GM12864 (cell line): ENCODE measurements around the gene ST6GALNAC1.

Experiments used
- DNase-seq: peaks from one replicate; pipeline ENCODE4 v3.0.0-alpha.2; 2011; ENCODE audit warnings: low read depth
- H3K4me3 ChIP-seq: 2 replicates; pipeline ENCODE4 v1.5.1; 2011; ENCODE audit warnings: mild to moderate bottlenecking, low read depth, low read length, control low read depth
- TF ChIP-seq, protein P1 (sequence below): IDR thresholded peaks from 2 replicates; pipeline ENCODE4 v1.5.1; 2011; ENCODE audit warnings: low read depth, mild to moderate bottlenecking, moderate library complexity, low read length, control low read depth, inconsistent platforms; ENCODE audit errors: missing control alignments

ST6GALNAC1 gene, protein sequence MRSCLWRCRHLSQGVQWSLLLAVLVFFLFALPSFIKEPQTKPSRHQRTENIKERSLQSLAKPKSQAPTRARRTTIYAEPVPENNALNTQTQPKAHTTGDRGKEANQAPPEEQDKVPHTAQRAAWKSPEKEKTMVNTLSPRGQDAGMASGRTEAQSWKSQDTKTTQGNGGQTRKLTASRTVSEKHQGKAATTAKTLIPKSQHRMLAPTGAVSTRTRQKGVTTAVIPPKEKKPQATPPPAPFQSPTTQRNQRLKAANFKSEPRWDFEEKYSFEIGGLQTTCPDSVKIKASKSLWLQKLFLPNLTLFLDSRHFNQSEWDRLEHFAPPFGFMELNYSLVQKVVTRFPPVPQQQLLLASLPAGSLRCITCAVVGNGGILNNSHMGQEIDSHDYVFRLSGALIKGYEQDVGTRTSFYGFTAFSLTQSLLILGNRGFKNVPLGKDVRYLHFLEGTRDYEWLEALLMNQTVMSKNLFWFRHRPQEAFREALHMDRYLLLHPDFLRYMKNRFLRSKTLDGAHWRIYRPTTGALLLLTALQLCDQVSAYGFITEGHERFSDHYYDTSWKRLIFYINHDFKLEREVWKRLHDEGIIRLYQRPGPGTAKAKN

DNA sequence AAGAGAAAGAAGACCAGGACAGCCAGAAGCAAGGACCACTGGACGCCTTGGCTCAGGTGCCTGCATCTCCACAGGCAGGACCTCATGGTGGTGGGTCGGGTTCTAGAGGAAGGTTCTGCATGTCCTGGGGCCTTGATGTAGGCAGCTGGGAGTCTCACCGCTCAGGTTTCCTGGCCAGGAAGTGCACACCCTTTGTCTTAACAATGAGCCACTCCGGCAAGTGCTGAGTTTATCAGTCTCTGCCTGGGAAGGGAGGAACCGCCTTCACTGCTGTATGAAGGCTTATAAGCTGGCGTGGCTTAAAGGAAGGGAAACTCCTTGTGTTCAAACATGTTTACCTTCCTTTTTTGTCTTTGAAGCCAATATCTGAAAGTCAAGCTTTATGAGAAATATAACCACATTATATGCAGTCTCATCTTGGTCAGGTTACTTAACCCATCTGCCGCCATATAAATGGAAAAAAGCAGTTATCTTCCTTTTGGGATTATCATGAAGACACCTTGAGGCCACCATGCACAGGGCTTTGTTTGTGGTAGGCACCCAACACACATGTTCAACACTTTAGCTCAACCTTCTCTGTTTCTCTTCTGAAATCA, at the start of gene ST6GALNAC1:
Gene ST6GALNAC1 (minus strand): TSS at position 205 of the 596 bp plus-strand sequence. CDS start 119 bp downstream, at position 86.
- H3K4me3 ChIP-seq = no peak within 1 kb of the TSS
- no peak for DNase-seq

DNA sequence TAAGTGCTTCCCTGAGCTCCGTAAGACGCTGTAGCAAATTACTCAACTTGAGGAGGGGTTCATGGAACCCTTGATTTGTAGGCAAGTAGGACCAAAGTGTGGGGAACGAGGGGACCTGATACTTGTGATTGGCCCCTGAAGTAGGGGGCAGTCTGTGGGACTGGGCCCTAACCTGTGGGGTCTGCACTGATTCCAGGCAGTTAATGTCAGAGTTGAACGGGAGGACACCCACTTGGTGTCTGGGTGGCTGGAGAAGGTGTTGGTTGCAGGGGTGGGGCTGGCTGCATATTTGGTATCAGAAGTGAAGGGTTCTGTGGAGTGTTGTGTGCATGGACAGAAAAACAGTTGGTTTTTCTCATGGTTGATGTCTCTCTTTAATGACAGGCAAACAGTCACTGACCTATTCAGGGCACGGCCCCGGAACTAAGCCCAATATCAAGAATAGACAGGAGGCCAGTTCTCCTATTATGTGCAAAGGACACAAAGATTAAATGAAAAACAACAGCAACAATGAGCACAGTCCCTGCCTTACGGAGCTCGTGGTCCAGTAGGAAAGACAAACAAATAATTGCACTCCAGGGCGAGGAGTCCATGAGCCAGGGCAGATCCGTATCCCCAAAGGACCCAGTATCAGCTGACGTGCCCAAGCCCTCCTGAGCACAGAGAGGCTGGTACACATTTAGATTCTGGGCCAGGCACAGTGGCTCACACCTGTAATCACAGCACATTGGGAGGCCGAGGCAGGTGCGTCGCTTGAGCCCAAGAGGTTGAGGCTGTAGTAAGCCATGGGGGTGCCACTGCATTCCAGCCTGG, 48.0 kb upstream of the ST6GALNAC1 start:
- TF ChIP-seq, protein P1, sequence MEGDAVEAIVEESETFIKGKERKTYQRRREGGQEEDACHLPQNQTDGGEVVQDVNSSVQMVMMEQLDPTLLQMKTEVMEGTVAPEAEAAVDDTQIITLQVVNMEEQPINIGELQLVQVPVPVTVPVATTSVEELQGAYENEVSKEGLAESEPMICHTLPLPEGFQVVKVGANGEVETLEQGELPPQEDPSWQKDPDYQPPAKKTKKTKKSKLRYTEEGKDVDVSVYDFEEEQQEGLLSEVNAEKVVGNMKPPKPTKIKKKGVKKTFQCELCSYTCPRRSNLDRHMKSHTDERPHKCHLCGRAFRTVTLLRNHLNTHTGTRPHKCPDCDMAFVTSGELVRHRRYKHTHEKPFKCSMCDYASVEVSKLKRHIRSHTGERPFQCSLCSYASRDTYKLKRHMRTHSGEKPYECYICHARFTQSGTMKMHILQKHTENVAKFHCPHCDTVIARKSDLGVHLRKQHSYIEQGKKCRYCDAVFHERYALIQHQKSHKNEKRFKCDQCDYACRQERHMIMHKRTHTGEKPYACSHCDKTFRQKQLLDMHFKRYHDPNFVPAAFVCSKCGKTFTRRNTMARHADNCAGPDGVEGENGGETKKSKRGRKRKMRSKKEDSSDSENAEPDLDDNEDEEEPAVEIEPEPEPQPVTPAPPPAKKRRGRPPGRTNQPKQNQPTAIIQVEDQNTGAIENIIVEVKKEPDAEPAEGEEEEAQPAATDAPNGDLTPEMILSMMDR = no peak
- no peak overlapping the region for H3K4me3 ChIP-seq
- no peak for DNase-seq

More for the DNA sequence above, at the start of gene ST6GALNAC1:
- TF ChIP-seq, protein P1 = no peak

DNA sequence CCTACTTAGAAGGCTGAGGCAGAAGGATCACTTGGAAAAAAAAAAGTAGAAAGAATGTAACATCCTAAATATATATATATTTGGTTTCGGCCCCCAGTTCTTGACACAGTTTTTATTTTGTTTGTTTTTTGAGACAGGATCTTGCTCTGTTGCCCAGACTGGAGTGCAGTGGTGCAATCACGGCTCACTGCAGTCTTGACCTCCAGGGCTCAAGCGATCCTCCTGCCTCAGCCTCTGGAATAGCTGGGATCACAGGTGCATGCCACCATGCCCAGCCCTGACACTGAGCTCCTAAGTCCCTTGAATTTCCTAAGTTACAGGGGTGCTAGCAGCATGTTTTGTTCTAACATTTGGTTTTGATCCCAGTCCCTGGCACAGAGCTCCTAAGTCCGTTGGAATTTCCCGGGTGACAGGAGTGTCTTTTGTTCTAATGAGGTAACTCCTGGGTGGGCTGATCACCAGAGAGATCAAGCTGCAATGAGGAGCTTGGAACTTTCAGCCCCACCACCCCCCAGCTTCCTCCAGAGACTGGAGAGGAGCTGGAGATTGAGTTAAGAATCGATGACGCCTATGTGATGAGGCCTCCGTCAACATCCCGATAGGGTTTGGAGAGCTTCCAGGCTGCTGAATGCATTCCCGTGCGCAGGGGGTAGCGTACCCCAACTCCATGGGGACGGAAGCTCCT, 47.2 kb upstream of the ST6GALNAC1 start:
- TF ChIP-seq, protein P1 = no peak
- H3K4me3 ChIP-seq = no peak overlapping the region
- DNase-seq = no peak

DNA sequence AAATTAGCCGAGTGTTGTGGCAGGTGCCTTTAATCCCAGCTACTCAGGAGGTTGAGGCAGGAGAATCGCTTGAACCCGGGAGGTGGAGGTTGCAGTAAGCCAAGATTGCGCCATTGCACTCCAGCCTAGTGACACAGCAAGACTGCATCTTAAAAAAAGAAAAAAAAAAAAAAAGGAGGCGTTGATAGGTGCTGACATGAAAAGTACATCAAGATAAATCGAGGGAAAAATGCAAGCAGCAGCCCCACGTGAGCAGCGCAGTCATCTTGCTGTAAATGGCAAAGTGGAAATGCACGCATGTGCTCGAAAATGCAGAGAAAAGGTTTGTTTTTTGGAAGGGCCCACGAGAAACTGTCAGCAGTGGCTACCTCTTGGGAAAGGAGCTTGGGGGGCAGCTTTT, 46.3 kb upstream of the ST6GALNAC1 start:
- TF ChIP-seq, protein P1 = no peak
- H3K4me3 ChIP-seq = no peak overlapping the region
- no peak for DNase-seq

DNA sequence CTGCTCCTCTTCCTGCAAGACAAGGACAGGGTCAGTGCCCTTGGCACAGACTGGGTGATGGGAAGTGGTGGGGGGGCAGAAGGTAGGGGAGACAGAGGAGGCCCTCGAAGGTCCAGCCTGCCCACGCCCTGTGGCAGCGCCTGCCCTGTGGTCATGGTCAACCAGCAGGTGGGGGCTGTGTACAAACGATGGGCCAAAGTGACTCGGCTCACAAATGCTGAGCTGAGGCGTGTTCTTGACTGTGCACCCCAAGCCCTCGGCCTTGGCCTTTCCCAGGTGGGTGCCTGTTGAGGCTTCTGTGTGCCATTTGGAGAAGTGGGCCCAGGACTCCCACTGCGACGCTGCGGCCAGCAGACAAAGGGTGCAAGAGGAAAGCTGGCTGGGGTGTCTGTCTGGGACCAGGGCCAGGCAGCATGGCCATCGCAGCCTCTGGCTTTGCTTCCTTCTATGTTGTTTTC, 44.6 kb upstream of the ST6GALNAC1 start:
- H3K4me3 ChIP-seq = no peak overlapping the region
- TF ChIP-seq, protein P1 = no peak
- no peak for DNase-seq

DNA sequence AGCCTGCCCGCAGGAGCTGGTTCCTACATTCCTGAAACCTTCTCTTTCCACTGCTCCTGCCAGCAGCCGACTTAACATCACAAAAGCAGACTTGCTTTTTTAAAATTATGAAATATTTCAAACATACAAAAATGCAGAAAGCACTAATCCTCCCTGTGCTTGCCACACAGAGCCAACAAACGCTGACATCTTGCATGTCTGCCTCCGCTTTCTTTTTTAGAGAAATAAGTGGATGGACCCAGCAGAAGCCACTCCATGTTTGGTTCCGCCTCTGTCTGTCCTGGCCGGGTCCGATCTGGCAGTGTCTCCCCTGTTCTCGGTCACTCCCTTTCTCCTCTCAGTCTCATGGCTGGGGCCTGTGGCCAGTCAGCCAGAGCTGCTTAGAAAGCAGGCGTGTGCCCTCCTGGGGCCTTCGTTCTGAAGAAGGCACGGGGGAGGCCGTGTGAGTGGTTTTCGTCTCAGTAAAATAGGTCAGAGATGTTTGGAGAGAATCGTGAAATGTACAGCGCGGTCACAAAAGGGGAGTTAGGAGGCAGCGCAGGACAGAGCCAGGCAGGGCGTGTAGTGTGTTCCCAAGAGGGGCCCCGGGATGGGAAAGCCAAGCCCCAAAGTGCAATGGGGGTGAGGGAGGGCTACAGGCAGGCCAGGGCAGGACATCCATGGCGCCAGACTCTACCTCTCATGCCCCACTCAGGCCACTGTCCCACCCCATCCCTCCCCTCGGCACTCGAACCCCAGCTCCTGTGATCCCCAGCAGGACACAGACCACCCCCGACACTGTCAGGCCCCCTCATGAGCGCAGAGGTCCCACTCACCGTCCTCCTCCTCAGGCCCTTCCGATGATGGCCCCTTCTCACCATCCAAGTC, 44.0 kb upstream of the ST6GALNAC1 start:
- H3K4me3 ChIP-seq = no peak overlapping the region
- no peak for DNase-seq
- TF ChIP-seq, protein P1 = no peak
